ENCODE data around the gene BAIAP2L1.

The BAIAP2L1 gene

GRCh38 chr7:98358706-98359105, 42.2 kb downstream of the BAIAP2L1 start:
- no peaks in the 10 kb centered on the region for H3K27me3 ChIP-seq (ENCODE audit: insufficient read depth, low read depth, severe bottlenecking)
- no peak overlapping the region for H3K27ac ChIP-seq
- H3K9me3 ChIP-seq (ENCODE audit: severe bottlenecking): no peaks in the 10 kb centered on the region
- no peak for DNase-seq
- H3K4me3 ChIP-seq (ENCODE audit: low read depth, low read length): no peak overlapping the region
- no peak for TF ChIP-seq CTCF (IDR thresholded peaks at IDR 0.05; ENCODE audit: low read depth, low read length)
- H3K36me3 ChIP-seq: peaks cover 22% of the 10 kb centered on the region

- Histone ChIP-seq H3K36me3 (peaks cover 24% of the 10 kb centered on the region), H3K27me3 (ENCODE audit: insufficient read depth, low read depth, severe bottlenecking) (no peaks in the 10 kb centered on the region), H3K9me3 (ENCODE audit: severe bottlenecking) (no peaks in the 10 kb centered on the region), H3K4me3 (ENCODE audit: low read depth, low read length) (no peak overlapping the region), H3K27ac (no peak overlapping the region)
- TF ChIP-seq CTCF (IDR thresholded peaks at IDR 0.05; ENCODE audit: low read depth, low read length): no peak
- no peak for DNase-seq
Observed at GRCh38 chr7:98357751-98358161, 43.1 kb downstream of the BAIAP2L1 start.

- peaks cover 15% of the 10 kb centered on the region for H3K36me3 ChIP-seq
- no peak overlapping the region for H3K4me3 ChIP-seq (ENCODE audit: low read depth, low read length)
- DNase-seq: no peak
- H3K9me3 ChIP-seq (ENCODE audit: severe bottlenecking): no peaks in the 10 kb centered on the region
- no peak for TF ChIP-seq CTCF (IDR thresholded peaks at IDR 0.05; ENCODE audit: low read depth, low read length)
- no peaks in the 10 kb centered on the region for H3K27me3 ChIP-seq (ENCODE audit: insufficient read depth, low read depth, severe bottlenecking)
- no peak overlapping the region for H3K27ac ChIP-seq
Observed at GRCh38 chr7:98355250-98355538, 45.7 kb downstream of the BAIAP2L1 start.

GRCh38 chr7:98354511-98355249, 46.2 kb downstream of the BAIAP2L1 start:
- peaks cover 15% of the 10 kb centered on the region for H3K36me3 ChIP-seq
- H3K4me3 ChIP-seq (ENCODE audit: low read depth, low read length): no peak overlapping the region
- no peak overlapping the region for H3K27ac ChIP-seq
- no peaks in the 10 kb centered on the region for H3K27me3 ChIP-seq (ENCODE audit: insufficient read depth, low read depth, severe bottlenecking)
- DNase-seq: no peak
- TF ChIP-seq CTCF (IDR thresholded peaks at IDR 0.05; ENCODE audit: low read depth, low read length): no peak
- H3K9me3 ChIP-seq (ENCODE audit: severe bottlenecking): no peaks in the 10 kb centered on the region

- H3K9me3 ChIP-seq (ENCODE audit: severe bottlenecking): no peaks in the 10 kb centered on the region
- H3K36me3 ChIP-seq: peaks cover 15% of the 10 kb centered on the region
- no peak overlapping the region for H3K4me3 ChIP-seq (ENCODE audit: low read depth, low read length)
- H3K27me3 ChIP-seq (ENCODE audit: insufficient read depth, low read depth, severe bottlenecking): no peaks in the 10 kb centered on the region
- no peak for DNase-seq
- H3K27ac ChIP-seq: no peak overlapping the region
- no peak for TF ChIP-seq CTCF (IDR thresholded peaks at IDR 0.05; ENCODE audit: low read depth, low read length)
Observed at GRCh38 chr7:98354052-98354451, 46.8 kb downstream of the BAIAP2L1 start.

- TF ChIP-seq CTCF (IDR thresholded peaks at IDR 0.05; ENCODE audit: low read depth, low read length): no peak
- Histone ChIP-seq H3K36me3 (peaks cover 12% of the 10 kb centered on the region), H3K4me3 (ENCODE audit: low read depth, low read length) (no peak overlapping the region), H3K27me3 (ENCODE audit: insufficient read depth, low read depth, severe bottlenecking) (no peaks in the 10 kb centered on the region), H3K9me3 (ENCODE audit: severe bottlenecking) (no peaks in the 10 kb centered on the region), H3K27ac (no peak overlapping the region)
- no peak for DNase-seq
Observed at GRCh38 chr7:98352621-98353020, 48.3 kb downstream of the BAIAP2L1 start.

Measured in WERI-Rb-1 (cell line).